IMR-90 (cell line): ENCODE measurements around the gene NPAS2. TPM values are rescaled to one million over a fixed set of nuclear protein-coding genes. Genes with fewer than 3 reads are reported as not detected.

Source experiments
- ATAC-seq: fragments of 200-7000 bp; cut with Tn5 transposase; 2 replicates; pipeline ENCODE4 v1.9.1; 2020; ENCODE audit warnings: low read depth, mild to moderate bottlenecking, moderate library complexity
- BruUV-seq: library from RNA; stranded (reverse); fragments of 400-500 nt; replicated peaks from 2 replicates; lab custom pipeline; 2021; lab: Mats Ljungman, UMichigan
- CTCF ChIA-PET: fragments of 300-600 bp; formaldehyde crosslinking; extraction: SDS; loops from one replicate; lab custom pipeline; 2021; ENCODE audit warnings: antibody characterized with exemption; lab: Yijun Ruan, JAX
- POLR2A ChIA-PET: fragments of 300-600 bp; sonication (Branson Sonifier 250); formaldehyde crosslinking; loops from one replicate; lab custom pipeline; 2022; ENCODE audit warnings: antibody characterized with exemption; ENCODE audit not compliant: unreplicated experiment; lab: Charles Lee
- DNase-seq: peaks from one replicate; pipeline ENCODE4 v3.0.0; 2013
- H2AFZ ChIP-seq: replicated peaks from 2 replicates; pipeline ENCODE3; 2013; ENCODE audit warnings: low read length, mild to moderate bottlenecking; ENCODE audit not compliant: poor library complexity
- H2AK5ac ChIP-seq: 2 replicates; pipeline ENCODE4 v1.6.1; 2013; ENCODE audit warnings: low read depth, low read length, inconsistent platforms
- H2AK9ac ChIP-seq: replicated peaks from 2 replicates; pipeline ENCODE3; 2013; ENCODE audit warnings: mild to moderate bottlenecking, low read depth, low read length, moderate library complexity; ENCODE audit not compliant: poor library complexity
- H2BK120ac ChIP-seq: 2 replicates; pipeline ENCODE4 v1.6.1; 2013; ENCODE audit warnings: low read depth, low read length, inconsistent platforms
- H2BK15ac ChIP-seq: 3 replicates; pipeline ENCODE4 v1.6.1; 2013; ENCODE audit warnings: low read depth, low read length, inconsistent platforms
- H2BK20ac ChIP-seq: 2 replicates; pipeline ENCODE4 v1.6.1; 2013; ENCODE audit warnings: low read depth, mild to moderate bottlenecking, inconsistent platforms, low read length, moderate library complexity
- H2BK5ac ChIP-seq: 2 replicates; pipeline ENCODE4 v1.6.1; 2013; ENCODE audit warnings: mild to moderate bottlenecking, low read depth, low read length, inconsistent platforms; ENCODE audit not compliant: poor library complexity, severe bottlenecking
- H3K14ac ChIP-seq: replicated peaks from 2 replicates; pipeline ENCODE4 v1.6.1; 2013; ENCODE audit warnings: low read depth, low read length, inconsistent platforms
- H3K18ac ChIP-seq: 2 replicates; pipeline ENCODE4 v1.6.1; 2013; ENCODE audit warnings: low read depth, low read length, control low read depth
- H3K23ac ChIP-seq: 2 replicates; pipeline ENCODE4 v1.6.1; 2013; ENCODE audit warnings: low read depth, low read length, inconsistent platforms
- H3K27ac ChIP-seq: 2 replicates; pipeline ENCODE4 v1.5.1; 2013; ENCODE audit warnings: mild to moderate bottlenecking, control low read depth, low read length; ENCODE audit not compliant: insufficient read depth
- H3K27me3 ChIP-seq: 2 replicates; pipeline ENCODE4 v1.6.1; 2013; ENCODE audit warnings: low read length; ENCODE audit not compliant: control insufficient read depth, insufficient read depth
- H3K36me3 ChIP-seq: 2 replicates; pipeline ENCODE4 v1.6.1; 2013; ENCODE audit warnings: low read length, mixed read lengths; ENCODE audit not compliant: control insufficient read depth, insufficient read depth
- H3K4ac ChIP-seq: 2 replicates; pipeline ENCODE4 v1.6.1; 2013; ENCODE audit warnings: low read depth, low read length, inconsistent platforms
- H3K4me1 ChIP-seq: 2 replicates; pipeline ENCODE4 v1.6.1; 2013; ENCODE audit warnings: low read length, mixed read lengths; ENCODE audit not compliant: control insufficient read depth, insufficient read depth
- H3K4me2 ChIP-seq: 2 replicates; pipeline ENCODE4 v1.6.1; 2013; ENCODE audit warnings: low read depth, mild to moderate bottlenecking, control low read depth, low read length, moderate library complexity
- H3K4me3 ChIP-seq: 2 replicates; pipeline ENCODE4 v1.5.1; 2013; ENCODE audit warnings: low read depth, mild to moderate bottlenecking, control low read depth, low read length, moderate library complexity; ENCODE audit not compliant: insufficient read depth
- H3K56ac ChIP-seq: 2 replicates; pipeline ENCODE4 v1.6.1; 2013; ENCODE audit warnings: low read length, inconsistent platforms; ENCODE audit not compliant: insufficient read depth; ENCODE audit errors: extremely low read depth
- H3K79me1 ChIP-seq, 2 experiments: 2 replicates each; pipeline ENCODE4 v1.6.1; 2013; ENCODE audit warnings: low read length in 2 of 2, inconsistent platforms in 1 of 2, low read depth in 1 of 2
- H3K9ac ChIP-seq: 2 replicates; pipeline ENCODE4 v1.6.1; 2013; ENCODE audit warnings: low read depth, low read length, control low read depth
- H3K9me1 ChIP-seq: 2 replicates; pipeline ENCODE4 v1.6.1; 2013; ENCODE audit warnings: low read length, inconsistent platforms; ENCODE audit not compliant: insufficient read depth
- H3K9me3 ChIP-seq: 2 replicates; pipeline ENCODE4 v1.6.1; 2013; ENCODE audit warnings: low read length; ENCODE audit not compliant: control insufficient read depth, insufficient read depth
- H4K20me1 ChIP-seq: 2 replicates; pipeline ENCODE4 v1.6.1; 2013; ENCODE audit warnings: low read length, inconsistent platforms; ENCODE audit not compliant: insufficient read depth
- H4K5ac ChIP-seq: 2 replicates; pipeline ENCODE4 v1.6.1; 2013; ENCODE audit warnings: mild to moderate bottlenecking, low read depth, low read length, control low read depth
- H4K8ac ChIP-seq, 2 experiments: 2 replicates each; pipeline ENCODE4 v1.6.1; 2013; ENCODE audit warnings: low read depth in 2 of 2, low read length in 2 of 2, control low read depth in 1 of 2, inconsistent platforms in 1 of 2
- H4K91ac ChIP-seq: 2 replicates; pipeline ENCODE4 v1.6.1; 2013; ENCODE audit warnings: low read depth, low read length, inconsistent platforms; ENCODE audit not compliant: insufficient read depth
- CTCF ChIP-seq: conservative IDR thresholded peaks from 2 replicates; pipeline ENCODE4 v1.5.1; 2012; ENCODE audit warnings: mild to moderate bottlenecking, low read depth, low read length, improper control_type of control experiment
- FOS ChIP-seq: fragments of 150-350 bp; IDR thresholded peaks from 2 replicates; pipeline ENCODE4 v1.6.1; 2016; ENCODE audit warnings: low read depth, low read length
- MAZ ChIP-seq: IDR thresholded peaks from 2 replicates; pipeline ENCODE4 v1.6.1; 2012; ENCODE audit warnings: low read depth, mild to moderate bottlenecking, low read length, improper control_type of control experiment, moderate library complexity, borderline replicate concordance
- RCOR1 ChIP-seq: IDR thresholded peaks from 2 replicates; pipeline ENCODE4 v1.6.1; 2012; ENCODE audit warnings: mild to moderate bottlenecking, low read length, improper control_type of control experiment; ENCODE audit not compliant: insufficient replicate concordance
- SMC3 ChIP-seq: fragments of 150-350 bp; IDR thresholded peaks from 2 replicates; pipeline ENCODE4 v1.6.1; 2016; ENCODE audit warnings: low read depth, mild to moderate bottlenecking, antibody characterized with exemption, low read length, moderate library complexity
- WGBS, 2 experiments: methylation state at CpG; one replicate each; pipeline versions ENCODE4 v1.1.5 to v1.1.7; 2013; ENCODE audit warnings: missing lambda C conversion rate in 2 of 2; ENCODE audit not compliant: insufficient read length in 1 of 2; ENCODE audit errors: extremely low coverage in 2 of 2; 5-methylcytosine and 5-hydroxymethylcytosine counted together
- dilution Hi-C: fragments of 300-500 bp; cut with HindIII; formaldehyde crosslinking; loops from one replicate; pipeline ENCODE4 v1.14.3; 2018; ENCODE audit warnings: low sequenced_read_pairs; ENCODE audit not compliant: unreplicated experiment
- in situ Hi-C: fragments of 300-500 bp; cut with MboI; formaldehyde crosslinking; loops from 3 replicates; pipeline ENCODE4 v1.14.3; 2019; ENCODE audit warnings: low sequenced_read_pairs, inconsistent platforms, mixed read lengths
- intact Hi-C: fragments of 100-400 bp; cut with micrococcal nuclease; formaldehyde crosslinking; loops from 2 replicates; pipeline ENCODE4 v1.10.0; 2022
- polyA plus RNA-seq, 3 experiments: library from polyadenylated mRNA; depleted of rRNA; stranded (reverse); fragments of >200 nt; gene quantifications; 2 replicates each; pipeline ENCODE4 v1.2.3, GENCODE V29; 2012; ENCODE audit warnings: low replicate concordance in 1 of 3
- total RNA-seq: library from RNA; depleted of rRNA; stranded (reverse); fragments of >200 nt; gene quantifications from 2 replicates; pipeline ENCODE4 v1.2.3, GENCODE V29; 2012

The NPAS2 gene
- total and polyA plus RNA-seq, 2 of the 4 experiments (the other 2 are of a cell fraction): 5.2 to 14.8 TPM

GRCh38 chr2:100862081-100862480 is 42.1 kb downstream of the NPAS2 start:
- dilution Hi-C loops (no loop called here), in situ Hi-C loops (no loop called here), intact Hi-C loops (no loop called here)
- no CpG with 5 or more reads among the region's 5 CpGs for WGBS, 2 experiments
- Histone ChIP-seq H2AK9ac (no peak overlapping the region), H3K4me1 (peaks cover 17% of the 10 kb centered on the region), H3K9ac (no peak overlapping the region), H3K4me3 (no peak overlapping the region), H3K4me2 (no peak overlapping the region), H4K5ac (no peak overlapping the region), H4K8ac (no peak overlapping the region), H2AFZ (no peak overlapping the region), H3K9me1 (peaks cover 20% of the 10 kb centered on the region), H3K18ac (no peak overlapping the region), H3K36me3 (no peaks in the 10 kb centered on the region), H3K14ac (0 out of 2 replicates have a peak overlapping the region, but pooled peaks have one; percentile 32), H2BK120ac (no peak overlapping the region), H4K91ac (no peak overlapping the region), H3K27me3 (no peaks in the 10 kb centered on the region), H3K23ac (no peak overlapping the region), H3K4ac (no peak overlapping the region), H2BK15ac (peak overlapping the region; percentile 5; the same call in 1 of the 3 replicates), H2AK5ac (no peak overlapping the region), H4K20me1 (peaks cover 5% of the 10 kb centered on the region), H3K56ac (no peak overlapping the region), H3K27ac (no peak overlapping the region), H2BK20ac (no peak overlapping the region), H3K9me3 (no peaks in the 10 kb centered on the region), H3K79me1 (peaks cover 40 to 80% of the 10 kb centered on the region in 2 experiments), H2BK5ac (no peak overlapping the region)
- TF ChIP-seq MAZ: no peak
- no peak for TF ChIP-seq CTCF
- no peak for TF ChIP-seq RCOR1
- TF ChIP-seq SMC3: no peak
- TF ChIP-seq FOS: no peak
- BruUV-seq: no TSS peak
- ChIA-PET POLR2A (no interaction called here), CTCF (interaction anchor here (1.3 kb wide), 1 partner anchor 16 kb away, joined by 3 read pairs; no protein-coding TSS in a partner anchor)
- ATAC-seq: no peak
- no peak for DNase-seq
